ENCODE measurements around the gene RTN4RL1.

- TF ChIP-seq POLR2A (IDR thresholded peaks at IDR 0.05) (no peak), CTCF (IDR thresholded peaks at IDR 0.05 in 8 of 11, conservative IDR thresholded peaks at IDR 0.05 in 3 of 11) (no peak)
These were observed 45.3 kb upstream of the RTN4RL1 start for GRCh38 chr17:2070241-2071023.

Measured in spleen (tissue), 7 donors.